Right hindlimb (tissue), 1 donor: Measurements from ENCODE around the gene RABGAP1.

ENCODE experiments used
- DNase-seq: peaks from one replicate; pipeline ENCODE4 v3.0.0-alpha.2; 2018

Gene RABGAP1

DNA sequence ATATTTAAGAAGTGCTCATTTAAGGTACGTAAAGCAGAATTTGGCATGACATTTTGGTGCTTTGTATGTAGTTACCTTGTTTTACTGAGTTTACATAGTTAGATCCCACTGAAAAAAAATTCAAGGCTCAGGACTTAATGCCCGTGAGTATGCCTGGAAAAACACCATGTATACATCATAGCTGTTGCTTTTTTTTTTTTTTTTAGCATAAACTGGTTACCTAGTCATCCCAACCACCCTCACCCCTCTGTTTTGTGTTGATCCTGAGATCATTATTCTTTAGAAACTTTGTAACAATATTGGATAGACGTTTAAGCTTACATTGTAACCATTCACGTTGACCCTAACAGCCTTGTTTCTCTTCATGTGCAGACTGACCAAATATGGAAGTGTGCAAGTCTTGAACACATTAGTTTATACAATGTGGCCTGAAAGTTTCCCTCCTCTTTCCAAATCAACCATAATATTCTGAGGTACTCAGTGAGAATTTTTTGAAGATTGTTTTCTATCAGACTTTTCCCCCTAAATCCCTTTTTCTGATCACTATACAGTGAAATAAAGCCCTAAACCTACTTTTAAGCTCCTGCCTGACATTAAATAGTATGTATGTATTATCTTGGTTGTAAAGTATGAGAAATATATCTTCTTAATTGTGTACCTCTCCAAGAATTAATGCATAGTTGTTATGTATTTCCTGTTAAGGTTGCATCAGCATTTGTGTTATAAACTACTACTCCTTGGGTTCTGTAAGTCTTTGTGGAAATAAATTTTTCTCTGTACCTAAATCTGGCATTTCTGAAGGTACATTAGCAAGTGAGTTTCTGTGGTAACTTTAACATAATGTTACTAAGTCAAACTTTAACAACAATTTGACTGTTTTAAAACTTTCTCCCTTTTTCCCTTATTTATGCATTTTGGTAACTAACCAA, 4.4 kb downstream of the RABGAP1 start:
- DNase-seq, result no peak

DNA sequence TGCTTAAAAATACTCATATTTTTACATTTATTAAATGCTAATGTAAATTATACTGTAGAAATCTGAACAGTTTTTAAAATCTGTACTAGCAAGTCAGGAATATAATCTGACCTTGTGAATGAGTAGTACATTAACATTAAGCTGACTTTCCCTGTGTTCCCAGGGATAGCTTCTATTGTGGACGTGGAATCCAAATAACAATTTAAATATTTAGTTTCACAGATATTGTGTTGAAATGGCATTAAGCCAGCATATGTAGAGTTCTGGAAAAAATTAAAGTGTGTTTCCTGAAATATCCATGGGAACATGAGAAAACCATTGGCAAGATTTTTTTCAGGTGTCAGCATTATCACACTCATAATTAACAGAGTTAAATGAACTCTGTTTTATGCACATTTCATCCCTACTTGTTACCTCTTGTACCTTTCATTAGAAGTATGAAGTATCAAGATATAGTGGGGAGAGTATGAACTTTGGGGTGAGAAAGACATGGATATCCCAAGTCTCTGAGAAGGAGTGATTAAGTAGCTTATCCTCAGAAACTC, 5.7 kb downstream of the RABGAP1 start:
- no peak for DNase-seq

DNA sequence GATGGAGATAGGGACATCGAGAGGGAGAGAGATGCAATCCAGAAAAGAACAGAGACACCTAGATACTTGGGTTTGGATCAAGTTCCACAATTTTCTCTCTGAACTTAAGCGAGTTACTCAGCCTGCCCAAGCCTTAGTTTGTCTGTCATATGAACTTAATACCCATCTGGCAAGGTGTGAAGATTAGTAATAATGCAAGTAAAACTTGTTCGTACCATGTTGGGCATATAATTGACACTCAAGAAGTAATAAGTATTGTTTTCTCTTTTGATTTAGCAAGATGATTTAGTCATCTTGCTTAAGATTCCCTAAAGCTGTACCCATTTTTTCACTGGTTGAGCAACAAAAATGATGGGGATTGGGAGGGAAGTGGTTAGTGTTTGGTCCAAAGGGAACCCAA, 7.5 kb downstream of the RABGAP1 start:
- no peak for DNase-seq

DNA sequence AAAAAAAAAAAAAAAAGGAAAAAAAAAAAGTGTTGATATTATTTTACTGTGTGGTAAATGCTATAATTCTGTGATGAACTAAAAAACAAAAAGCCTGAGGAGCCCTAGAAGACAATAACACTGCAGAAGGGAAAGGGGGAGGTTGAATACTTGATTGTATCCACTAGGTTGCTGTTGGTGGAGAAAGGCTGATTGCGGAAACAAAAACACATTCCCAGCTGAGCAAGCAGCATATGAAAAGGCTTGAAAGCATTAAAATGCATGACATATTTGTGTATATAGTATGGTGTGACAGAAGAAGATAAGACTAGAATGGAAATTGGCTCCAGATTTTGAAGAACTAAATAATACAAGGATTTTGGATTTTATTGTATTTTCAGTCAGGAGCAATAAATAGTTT, 8.9 kb downstream of the RABGAP1 start:
- DNase-seq, result no peak

GRCh38 chr9:122950263-122950662, 9.4 kb downstream of the RABGAP1 start:
- no peak for DNase-seq

DNA sequence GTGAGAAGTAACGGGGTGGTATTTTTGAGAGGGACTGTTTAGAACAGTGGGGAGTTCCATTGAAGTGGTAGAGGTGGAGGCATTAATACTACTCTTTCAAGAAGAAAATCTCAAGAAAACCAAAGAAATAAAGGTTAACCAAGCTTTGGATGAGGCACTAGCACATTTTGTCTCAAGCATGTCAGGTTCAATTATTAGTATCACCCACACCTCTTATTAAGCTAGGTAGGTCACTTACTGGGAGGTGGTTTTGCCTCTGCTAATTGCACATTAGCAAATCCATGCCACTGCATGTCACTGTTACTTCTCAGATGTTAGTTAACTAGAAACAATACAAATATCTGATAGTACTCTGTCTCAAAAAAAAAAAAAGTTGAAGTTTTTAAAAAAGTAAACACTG, 10.2 kb downstream of the RABGAP1 start:
- no peak for DNase-seq

- DNase-seq, result no peak
Observed at GRCh38 chr9:122954253-122954691, 13.5 kb downstream of the RABGAP1 start.

GRCh38 chr9:122955961-122956360, 15.1 kb downstream of the RABGAP1 start:
- DNase-seq, result no peak

DNA sequence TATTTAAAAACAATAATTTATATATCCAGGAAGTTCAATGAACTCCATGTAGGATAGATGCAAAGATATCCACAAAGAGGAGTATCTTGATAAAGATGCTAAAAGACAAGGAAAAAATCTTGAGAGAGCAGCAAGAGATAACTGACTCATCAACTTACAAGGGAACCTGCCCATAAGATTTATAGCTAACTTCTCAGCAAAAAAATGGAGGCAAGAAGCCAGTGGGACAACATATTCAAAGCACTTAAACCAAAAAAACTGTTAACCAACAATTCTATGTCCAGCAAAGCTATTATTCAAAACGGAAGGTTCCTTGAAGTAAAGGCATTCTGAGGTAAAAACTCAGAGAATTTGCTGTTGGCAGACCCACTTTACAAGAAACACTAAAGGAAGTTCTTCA, 20.3 kb downstream of the RABGAP1 start:
- no peak for DNase-seq

GRCh38 chr9:122975196-122975595, 34.4 kb downstream of the RABGAP1 start:
- no peak for DNase-seq

- no peak for DNase-seq
Observed at GRCh38 chr9:122978601-122979000, 37.8 kb downstream of the RABGAP1 start.

DNA sequence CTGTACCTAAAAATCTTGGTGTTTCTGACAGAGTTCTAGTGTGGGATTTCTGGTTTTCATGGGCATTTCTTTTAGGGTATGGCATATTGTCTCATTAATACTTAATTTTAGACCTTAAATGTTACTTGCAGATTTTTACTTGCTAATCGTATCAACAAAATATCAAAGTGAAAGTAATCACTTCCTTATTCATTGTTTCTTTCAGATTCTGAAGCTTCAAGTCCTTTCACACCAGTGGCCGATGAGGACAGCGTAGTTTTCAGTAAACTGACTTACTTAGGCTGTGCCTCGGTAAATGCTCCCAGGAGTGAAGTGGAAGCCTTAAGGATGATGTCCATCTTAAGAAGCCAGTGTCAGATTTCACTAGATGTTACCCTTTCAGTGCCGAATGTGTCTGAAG, 45.2 kb downstream of the RABGAP1 start:
- DNase-seq, result no peak

GRCh38 chr9:122988141-122988540, 47.3 kb downstream of the RABGAP1 start:
- no peak for DNase-seq

- DNase-seq, result no peak
Observed at GRCh38 chr9:122988920-122989621, 48.3 kb downstream of the RABGAP1 start.

- no peak for DNase-seq
Observed at GRCh38 chr9:122991370-122991830, 50.6 kb downstream of the RABGAP1 start.

DNA sequence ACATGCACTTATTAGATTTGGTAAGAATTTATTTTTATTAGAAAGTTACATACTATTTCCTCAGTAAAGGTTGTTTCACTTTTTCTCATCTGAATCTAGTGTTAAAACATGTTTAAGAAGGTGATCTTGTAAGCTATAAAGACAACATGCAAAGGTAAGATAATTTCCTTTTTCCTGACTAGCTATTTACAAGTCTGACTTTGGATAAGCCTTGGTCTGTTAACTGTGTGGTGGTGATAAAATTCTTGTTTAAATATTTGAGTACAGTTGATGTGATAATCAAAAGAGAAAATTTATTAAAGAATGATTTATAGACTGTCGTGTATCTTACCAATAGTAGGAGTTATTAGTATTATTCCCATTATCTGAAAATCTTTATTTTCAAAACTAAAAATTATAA, 55.8 kb downstream of the RABGAP1 start:
- DNase-seq, result no peak

DNA sequence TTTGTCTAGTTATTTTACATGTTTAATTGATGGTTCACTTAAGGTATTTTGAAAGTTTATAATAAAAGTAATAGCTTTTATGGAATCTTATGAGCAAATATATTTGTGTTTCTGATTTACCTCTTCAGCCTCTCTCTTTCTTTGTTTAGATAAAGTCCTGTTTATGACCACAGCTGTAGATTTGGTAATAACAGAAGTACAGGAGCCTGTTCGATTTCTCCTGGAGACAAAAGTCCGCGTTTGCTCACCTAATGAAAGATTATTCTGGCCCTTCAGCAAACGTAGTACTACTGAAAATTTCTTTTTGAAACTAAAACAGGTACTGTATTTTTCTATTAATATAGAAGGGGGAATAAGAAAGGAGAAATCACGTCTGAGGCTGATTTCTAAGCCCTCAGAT, 57.6 kb downstream of the RABGAP1 start:
- no peak for DNase-seq

DNA sequence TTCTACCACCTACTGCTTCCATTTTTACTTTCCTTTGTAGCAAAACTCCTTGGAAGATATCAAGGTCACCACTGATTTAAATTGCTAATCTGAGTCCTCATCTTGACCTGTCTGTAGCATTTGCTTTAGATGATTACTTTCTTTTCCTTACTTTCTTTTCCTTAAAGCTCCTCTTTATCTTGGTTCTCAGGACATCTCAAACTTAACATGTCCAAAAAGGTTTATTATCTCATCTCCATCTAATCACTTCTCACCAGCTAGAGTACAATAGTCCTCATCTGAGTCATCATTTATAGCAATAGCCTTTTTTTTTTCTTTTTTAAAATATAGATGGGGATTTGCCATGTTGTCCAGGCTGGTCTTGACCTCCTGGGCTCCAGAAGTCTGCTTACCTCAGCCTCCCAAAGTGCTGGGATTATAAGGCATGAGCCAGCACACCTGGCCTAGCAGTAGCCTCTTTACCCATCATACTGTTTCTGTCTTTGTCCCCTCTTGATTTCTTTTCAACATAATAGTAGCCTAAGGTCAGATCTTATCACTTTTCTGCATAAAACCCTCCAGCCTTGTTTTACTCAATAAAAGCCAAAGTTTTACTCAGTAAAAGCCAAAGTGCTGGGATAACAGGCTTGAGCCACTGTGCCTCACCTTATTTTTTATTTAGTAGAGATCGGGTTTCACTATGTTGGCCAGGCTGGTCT, 59.7 kb downstream of the RABGAP1 start:
- no peak for DNase-seq

DNA sequence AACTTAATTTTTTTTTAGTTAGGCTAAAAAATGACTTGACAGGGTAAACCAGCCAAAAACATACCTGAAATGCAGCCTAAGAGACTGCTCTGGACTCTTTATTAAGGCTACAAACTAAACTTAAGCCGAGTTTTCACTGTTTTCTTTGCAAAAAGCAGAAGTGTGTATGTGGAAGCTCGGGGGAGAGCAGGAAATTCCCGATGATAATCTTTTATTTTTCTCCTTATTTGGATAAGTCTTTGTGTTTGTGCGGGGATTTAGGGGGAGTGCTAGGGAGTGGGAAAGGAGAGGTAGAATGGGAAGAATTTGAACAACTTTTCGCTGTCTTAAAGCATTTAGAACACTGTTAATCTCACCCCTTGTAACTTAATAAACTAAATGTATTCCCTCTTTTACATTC, 61.9 kb downstream of the RABGAP1 start:
- DNase-seq, result no peak

DNA sequence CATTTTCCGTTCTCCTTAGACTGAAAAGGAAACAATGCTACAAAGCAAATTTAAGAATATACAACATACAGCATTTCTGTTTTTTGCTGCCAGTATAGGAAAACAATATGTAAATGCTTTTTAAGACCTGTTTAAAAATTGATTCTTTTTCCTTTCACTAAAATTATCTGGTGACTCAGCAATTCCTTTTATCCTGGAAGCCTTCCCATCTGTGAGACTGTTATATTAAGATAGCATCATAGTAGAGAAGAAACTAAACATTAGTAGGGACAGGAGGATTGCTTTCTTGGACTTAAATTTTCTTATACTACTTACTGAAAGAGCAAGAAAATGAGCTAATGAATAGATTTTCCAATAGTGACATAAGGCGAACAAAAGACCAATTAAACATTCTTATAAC, 62.6 kb downstream of the RABGAP1 start:
- DNase-seq, result no peak

DNA sequence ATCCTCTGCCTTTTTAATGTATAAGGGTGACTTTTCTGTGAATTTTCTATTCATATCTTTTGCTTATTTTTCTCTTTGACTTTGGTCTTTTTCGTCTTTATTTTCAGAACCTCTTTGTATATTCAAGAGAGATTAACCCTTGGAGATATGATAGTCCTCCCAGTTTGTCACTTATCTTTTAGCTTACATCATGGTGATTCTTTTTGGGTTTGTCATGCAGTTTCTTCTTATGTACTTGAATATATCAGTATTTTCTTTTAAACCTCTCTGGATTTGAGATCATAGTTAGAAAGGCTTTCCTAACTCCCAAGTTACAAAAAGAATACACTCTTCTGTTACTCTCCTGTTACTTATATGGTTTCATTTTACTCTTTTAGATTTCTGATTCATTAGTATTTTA, 65.1 kb downstream of the RABGAP1 start:
- no peak for DNase-seq

- DNase-seq, result no peak
Observed at GRCh38 chr9:123007269-123007668, 66.4 kb downstream of the RABGAP1 start.

- no peak for DNase-seq
Observed at GRCh38 chr9:123008909-123009308, 68.1 kb downstream of the RABGAP1 start.
